Measurements from ENCODE around the gene PCSK6.

Gene PCSK6

DNA sequence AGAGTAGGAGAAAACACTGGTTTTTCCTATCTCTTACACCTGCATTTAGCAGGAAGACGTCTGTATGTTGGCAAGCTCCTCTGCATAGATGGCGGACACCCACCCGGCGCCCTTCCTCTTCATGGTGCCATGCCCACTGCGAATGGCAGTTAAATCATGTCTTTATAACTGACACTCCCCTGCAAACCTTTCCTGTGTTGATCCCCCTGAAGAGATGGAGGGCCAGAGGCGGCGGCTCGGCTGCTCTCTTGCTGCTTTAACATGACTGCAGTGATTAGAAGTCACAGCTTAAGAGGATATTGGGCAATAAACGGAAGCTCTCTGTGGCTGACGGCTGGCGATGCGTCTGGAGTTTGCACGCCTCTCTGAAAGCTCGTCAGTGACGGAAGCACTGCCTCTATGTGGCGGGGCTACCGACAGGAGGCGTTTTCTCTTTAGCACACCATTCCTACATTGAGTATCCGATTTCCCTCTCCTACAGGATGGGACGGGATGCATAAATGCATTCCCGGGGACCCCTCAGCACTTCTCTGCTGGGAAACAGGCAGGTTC is 168.9 kb downstream of the PCSK6 start:
- H3F3A ChIP-seq (ENCODE audit: low read depth): no peaks in the 10 kb centered on the region
- H3K4me2 ChIP-seq (ENCODE audit: low read depth, low read length, poor library complexity, severe bottlenecking): no peak overlapping the region
- no peak overlapping the region for H2AFZ ChIP-seq (ENCODE audit: low read length)
- H3K9me3 ChIP-seq (ENCODE audit: insufficient read depth, low read depth, low read length): no peaks in the 10 kb centered on the region; the same call in 1 of the 2 replicates
- no peak overlapping the region for H3K4me3 ChIP-seq (ENCODE audit: low read length, poor library complexity, severe bottlenecking)
- no peak overlapping the region for H3K9ac ChIP-seq (ENCODE audit: low read depth, low read length, poor library complexity, severe bottlenecking)
- no peaks in the 10 kb centered on the region for H3K79me2 ChIP-seq (ENCODE audit: insufficient read depth, low read length)
- no peaks in the 10 kb centered on the region for H3K4me1 ChIP-seq (ENCODE audit: insufficient read depth, low read length, poor library complexity, severe bottlenecking)
- no peaks in the 10 kb centered on the region for H3K36me3 ChIP-seq (ENCODE audit: insufficient read depth, low read length)
- peaks cover 55% of the 10 kb centered on the region for H3K27me3 ChIP-seq (ENCODE audit: insufficient read depth, low read length, poor library complexity, severe bottlenecking)
- no peaks in the 10 kb centered on the region for H4K20me1 ChIP-seq (ENCODE audit: insufficient read depth, low read length, poor library complexity, severe bottlenecking)
- TF ChIP-seq, protein P1, sequence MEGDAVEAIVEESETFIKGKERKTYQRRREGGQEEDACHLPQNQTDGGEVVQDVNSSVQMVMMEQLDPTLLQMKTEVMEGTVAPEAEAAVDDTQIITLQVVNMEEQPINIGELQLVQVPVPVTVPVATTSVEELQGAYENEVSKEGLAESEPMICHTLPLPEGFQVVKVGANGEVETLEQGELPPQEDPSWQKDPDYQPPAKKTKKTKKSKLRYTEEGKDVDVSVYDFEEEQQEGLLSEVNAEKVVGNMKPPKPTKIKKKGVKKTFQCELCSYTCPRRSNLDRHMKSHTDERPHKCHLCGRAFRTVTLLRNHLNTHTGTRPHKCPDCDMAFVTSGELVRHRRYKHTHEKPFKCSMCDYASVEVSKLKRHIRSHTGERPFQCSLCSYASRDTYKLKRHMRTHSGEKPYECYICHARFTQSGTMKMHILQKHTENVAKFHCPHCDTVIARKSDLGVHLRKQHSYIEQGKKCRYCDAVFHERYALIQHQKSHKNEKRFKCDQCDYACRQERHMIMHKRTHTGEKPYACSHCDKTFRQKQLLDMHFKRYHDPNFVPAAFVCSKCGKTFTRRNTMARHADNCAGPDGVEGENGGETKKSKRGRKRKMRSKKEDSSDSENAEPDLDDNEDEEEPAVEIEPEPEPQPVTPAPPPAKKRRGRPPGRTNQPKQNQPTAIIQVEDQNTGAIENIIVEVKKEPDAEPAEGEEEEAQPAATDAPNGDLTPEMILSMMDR (conservative IDR thresholded peaks at IDR 0.05; ENCODE audit: low read length): no peak
- no peak for TF ChIP-seq EZH2phosphoT487 (IDR thresholded peaks at IDR 0.05; ENCODE audit: borderline replicate concordance)
- H3K9me2 ChIP-seq (replicated peaks; ENCODE audit: low read depth, low read length): no peaks in the 10 kb centered on the region

DNA sequence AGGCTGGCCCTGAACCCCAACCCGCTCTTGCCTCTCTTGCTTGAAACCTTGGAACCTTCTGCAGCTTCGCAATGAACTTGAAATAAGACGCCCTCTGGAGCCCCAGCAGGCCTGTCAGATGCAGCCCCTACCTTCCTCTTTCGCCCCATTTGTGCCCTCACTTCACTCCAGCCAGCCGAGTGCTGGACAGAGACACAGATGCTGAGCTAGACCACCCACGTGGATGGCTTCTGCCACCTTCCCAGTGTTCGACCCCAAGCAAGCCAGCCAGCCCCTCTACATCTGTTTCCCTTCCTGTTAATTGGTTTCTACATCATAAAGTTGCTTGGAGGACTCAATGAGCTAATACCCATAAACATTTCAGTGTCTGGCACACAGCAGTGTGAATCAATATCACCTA is 170.7 kb downstream of the PCSK6 start:
- peaks cover 40% of the 10 kb centered on the region for H3K27me3 ChIP-seq (ENCODE audit: insufficient read depth, low read length, poor library complexity, severe bottlenecking)
- no peak overlapping the region for H3K9ac ChIP-seq (ENCODE audit: low read depth, low read length, poor library complexity, severe bottlenecking)
- no peak for TF ChIP-seq EZH2phosphoT487 (IDR thresholded peaks at IDR 0.05; ENCODE audit: borderline replicate concordance)
- TF ChIP-seq, protein P1 (conservative IDR thresholded peaks at IDR 0.05; ENCODE audit: low read length): no peak
- no peaks in the 10 kb centered on the region for H3K4me1 ChIP-seq (ENCODE audit: insufficient read depth, low read length, poor library complexity, severe bottlenecking)
- no peaks in the 10 kb centered on the region for H3K9me2 ChIP-seq (replicated peaks; ENCODE audit: low read depth, low read length)
- H3K79me2 ChIP-seq (ENCODE audit: insufficient read depth, low read length): no peaks in the 10 kb centered on the region
- H3K36me3 ChIP-seq (ENCODE audit: insufficient read depth, low read length): no peaks in the 10 kb centered on the region
- H4K20me1 ChIP-seq (ENCODE audit: insufficient read depth, low read length, poor library complexity, severe bottlenecking): no peaks in the 10 kb centered on the region
- H2AFZ ChIP-seq (ENCODE audit: low read length): no peak overlapping the region
- H3K9me3 ChIP-seq (ENCODE audit: insufficient read depth, low read depth, low read length): no peaks in the 10 kb centered on the region; the same call in 1 of the 2 replicates
- no peak overlapping the region for H3K4me3 ChIP-seq (ENCODE audit: low read length, poor library complexity, severe bottlenecking)
- no peak overlapping the region for H3K4me2 ChIP-seq (ENCODE audit: low read depth, low read length, poor library complexity, severe bottlenecking)
- H3F3A ChIP-seq (ENCODE audit: low read depth): no peaks in the 10 kb centered on the region

DNA sequence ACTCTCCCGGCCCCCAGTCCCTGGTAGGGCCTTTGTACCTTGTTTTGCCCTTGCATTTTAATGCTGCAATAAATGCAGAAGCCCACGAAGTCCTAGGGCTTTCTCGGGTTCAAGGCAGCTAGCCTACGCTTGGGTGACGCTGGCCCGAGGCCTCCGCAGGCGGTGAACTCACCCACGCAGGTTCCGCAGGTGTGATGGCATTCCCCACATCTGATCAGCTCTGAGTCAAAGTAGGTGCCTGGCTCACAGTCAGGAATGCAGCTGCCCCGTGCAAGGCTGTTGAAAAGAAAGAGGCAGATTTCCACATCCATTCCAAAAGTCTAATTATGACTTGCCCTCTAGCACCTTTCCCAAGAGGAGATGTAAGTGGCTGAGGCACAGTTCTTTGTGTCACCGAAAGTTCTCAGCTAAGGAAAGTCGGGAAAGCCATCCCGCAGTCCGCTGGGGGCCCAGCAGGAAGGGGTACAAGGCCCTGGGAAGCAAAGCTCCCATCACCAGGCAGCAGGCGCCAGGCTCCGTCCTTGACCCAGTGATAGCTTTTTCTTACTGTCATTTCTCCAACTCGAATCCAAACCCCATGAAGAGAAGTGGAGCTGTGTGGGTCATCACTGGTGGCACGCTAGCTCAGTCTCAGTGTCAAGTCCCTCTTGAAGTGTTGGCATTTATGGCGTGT is 171.2 kb downstream of the PCSK6 start:
- Histone ChIP-seq H3K9ac (ENCODE audit: low read depth, low read length, poor library complexity, severe bottlenecking) (no peak overlapping the region), H4K20me1 (ENCODE audit: insufficient read depth, low read length, poor library complexity, severe bottlenecking) (no peaks in the 10 kb centered on the region), H3K79me2 (ENCODE audit: insufficient read depth, low read length) (no peaks in the 10 kb centered on the region), H3K4me1 (ENCODE audit: insufficient read depth, low read length, poor library complexity, severe bottlenecking) (no peaks in the 10 kb centered on the region), H3K9me2 (replicated peaks; ENCODE audit: low read depth, low read length) (no peaks in the 10 kb centered on the region), H3K27me3 (ENCODE audit: insufficient read depth, low read length, poor library complexity, severe bottlenecking) (peaks cover 36% of the 10 kb centered on the region), H3K36me3 (ENCODE audit: insufficient read depth, low read length) (no peaks in the 10 kb centered on the region), H3F3A (ENCODE audit: low read depth) (no peaks in the 10 kb centered on the region), H3K9me3 (ENCODE audit: insufficient read depth, low read depth, low read length) (no peaks in the 10 kb centered on the region; the same call in 1 of the 2 replicates), H2AFZ (ENCODE audit: low read length) (no peak overlapping the region), H3K4me3 (ENCODE audit: low read length, poor library complexity, severe bottlenecking) (no peak overlapping the region), H3K4me2 (ENCODE audit: low read depth, low read length, poor library complexity, severe bottlenecking) (no peak overlapping the region)
- TF ChIP-seq, protein P1 (conservative IDR thresholded peaks at IDR 0.05; ENCODE audit: low read length): no peak
- TF ChIP-seq EZH2phosphoT487 (IDR thresholded peaks at IDR 0.05; ENCODE audit: borderline replicate concordance): no peak
